ENCODE measurements around the gene HIGD1C. TPM values are rescaled to one million over a fixed set of nuclear protein-coding genes. Genes with fewer than 3 reads are reported as not detected.
A peak's percentile ranks its signal among the peaks of the same experiment; 100 is the strongest.

Gene HIGD1C
- total and polyA plus RNA-seq, 4 donors = not detected

- WGBS, 2 donors = 47 to 74% methylated on average over 2 of the region's 2 CpGs
- Histone ChIP-seq H3K4me1 (ENCODE audit: control insufficient read depth in 5 of 5, insufficient read depth in 5 of 5, low read length in 5 of 5) (peaks cover 0 to 11% (median 7%) of the 10 kb centered on the region in 5 donors), H3K27ac (ENCODE audit: low read depth in 1 of 2, low read length in 1 of 2) (peak overlapping the region in 1 of 2 donors; percentile 92), H3K9me3 (ENCODE audit: control insufficient read depth in 4 of 4, insufficient read depth in 3 of 4, low read length in 3 of 4) (no peaks in the 10 kb centered on the region), H3K27me3 (ENCODE audit: control insufficient read depth in 3 of 3, insufficient read depth in 3 of 3, low read length in 2 of 3) (no peaks in the 10 kb centered on the region), H3K36me3 (ENCODE audit: control insufficient read depth in 4 of 4, insufficient read depth in 4 of 4, low read length in 4 of 4) (peaks cover 7 to 21% (median 12%) of the 10 kb centered on the region in 4 donors), H3K9ac (ENCODE audit: insufficient read depth in 1 of 2, low read length in 2 of 2) (no peak overlapping the region), H3K4me3 (no peak overlapping the region)
- DNase-seq (no peak), ATAC-seq (ENCODE audit: insufficient read depth, low FRiP score) (no peak)
- TF ChIP-seq, protein P1, sequence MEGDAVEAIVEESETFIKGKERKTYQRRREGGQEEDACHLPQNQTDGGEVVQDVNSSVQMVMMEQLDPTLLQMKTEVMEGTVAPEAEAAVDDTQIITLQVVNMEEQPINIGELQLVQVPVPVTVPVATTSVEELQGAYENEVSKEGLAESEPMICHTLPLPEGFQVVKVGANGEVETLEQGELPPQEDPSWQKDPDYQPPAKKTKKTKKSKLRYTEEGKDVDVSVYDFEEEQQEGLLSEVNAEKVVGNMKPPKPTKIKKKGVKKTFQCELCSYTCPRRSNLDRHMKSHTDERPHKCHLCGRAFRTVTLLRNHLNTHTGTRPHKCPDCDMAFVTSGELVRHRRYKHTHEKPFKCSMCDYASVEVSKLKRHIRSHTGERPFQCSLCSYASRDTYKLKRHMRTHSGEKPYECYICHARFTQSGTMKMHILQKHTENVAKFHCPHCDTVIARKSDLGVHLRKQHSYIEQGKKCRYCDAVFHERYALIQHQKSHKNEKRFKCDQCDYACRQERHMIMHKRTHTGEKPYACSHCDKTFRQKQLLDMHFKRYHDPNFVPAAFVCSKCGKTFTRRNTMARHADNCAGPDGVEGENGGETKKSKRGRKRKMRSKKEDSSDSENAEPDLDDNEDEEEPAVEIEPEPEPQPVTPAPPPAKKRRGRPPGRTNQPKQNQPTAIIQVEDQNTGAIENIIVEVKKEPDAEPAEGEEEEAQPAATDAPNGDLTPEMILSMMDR (IDR thresholded peaks at IDR 0.05; ENCODE audit: control extremely low read depth, extremely low read depth) = no peak
Measured at GRCh38 chr12:50984586-50985298, 32.4 kb downstream of the HIGD1C start.

DNA sequence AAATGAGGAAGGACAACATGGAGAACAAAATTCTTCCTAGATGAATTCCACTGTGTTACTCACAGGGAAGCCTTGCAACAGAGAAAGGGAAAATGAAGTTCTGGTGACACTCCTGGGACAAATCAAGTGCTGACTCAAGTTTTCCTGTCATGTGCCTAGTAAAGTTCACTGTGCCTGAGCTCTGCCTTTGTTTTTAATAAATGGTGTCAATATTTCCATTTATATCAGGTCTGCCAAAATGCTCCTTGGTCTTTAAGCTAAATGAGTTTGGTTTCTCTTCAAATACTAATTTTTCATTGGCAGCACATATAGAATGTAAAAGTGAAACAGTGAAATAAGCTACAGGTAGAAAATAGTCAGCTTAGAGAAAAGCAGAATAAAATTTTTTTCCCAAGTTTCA lies 33.0 kb downstream of the HIGD1C start:
- Histone ChIP-seq H3K27ac (ENCODE audit: low read depth in 1 of 2, low read length in 1 of 2) (peak overlapping the region in 1 of 2 donors; percentile 92), H3K9ac (ENCODE audit: insufficient read depth in 1 of 2, low read length in 2 of 2) (no peak overlapping the region), H3K27me3 (ENCODE audit: control insufficient read depth in 3 of 3, insufficient read depth in 3 of 3, low read length in 2 of 3) (no peaks in the 10 kb centered on the region), H3K4me3 (no peak overlapping the region), H3K36me3 (ENCODE audit: control insufficient read depth in 4 of 4, insufficient read depth in 4 of 4, low read length in 4 of 4) (peaks cover 10 to 23% (median 13%) of the 10 kb centered on the region in 4 donors), H3K9me3 (ENCODE audit: control insufficient read depth in 4 of 4, insufficient read depth in 3 of 4, low read length in 3 of 4) (no peaks in the 10 kb centered on the region), H3K4me1 (ENCODE audit: control insufficient read depth in 5 of 5, insufficient read depth in 5 of 5, low read length in 5 of 5) (peaks cover 0 to 11% (median 7%) of the 10 kb centered on the region in 5 donors)
- DNase-seq = peak in 1 of 3 donors; percentile 29
- ATAC-seq (ENCODE audit: insufficient read depth, low FRiP score) = peak; percentile 30
- TF ChIP-seq, protein P1 (IDR thresholded peaks at IDR 0.05; ENCODE audit: control extremely low read depth, extremely low read depth) = no peak

DNA sequence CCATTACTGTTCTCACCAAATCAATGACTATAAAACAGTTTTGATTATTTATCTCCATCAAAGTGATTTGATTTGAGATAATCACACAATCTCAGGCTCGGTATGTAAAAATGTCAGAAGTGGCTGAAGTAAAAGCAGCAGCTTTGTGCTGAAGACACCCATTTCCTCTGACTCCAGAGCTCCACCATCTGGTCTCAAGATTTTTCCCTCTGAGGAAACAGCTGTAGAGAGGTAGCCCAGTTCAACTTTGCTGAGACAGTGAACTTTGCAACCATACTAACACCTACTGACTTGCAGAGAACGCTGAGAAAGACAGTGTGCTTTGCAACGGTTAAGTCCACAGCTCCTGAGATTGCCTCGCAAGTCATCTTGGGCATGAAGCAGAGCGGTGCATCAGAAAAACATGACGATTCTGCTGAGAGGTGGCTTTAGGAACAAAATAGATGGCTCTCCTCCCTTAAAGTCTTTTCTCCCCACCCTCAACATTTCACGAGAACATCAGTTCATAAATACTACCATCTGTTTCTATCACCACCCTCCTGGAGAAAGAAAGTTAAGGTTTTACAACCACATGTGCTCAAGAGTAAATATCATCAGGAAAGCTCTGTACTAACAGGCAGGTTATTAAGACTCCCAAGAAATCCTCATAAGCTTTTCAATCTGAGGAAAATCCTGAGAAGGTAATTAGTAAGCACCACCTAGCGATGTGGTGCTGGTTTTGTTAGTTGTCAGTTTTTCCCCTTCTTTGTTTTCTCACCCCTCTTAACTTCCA lies 34.8 kb downstream of the HIGD1C start:
- peak overlapping the region in 1 of 2 donors; percentile 58 for H3K9ac ChIP-seq (ENCODE audit: insufficient read depth in 1 of 2, low read length in 2 of 2)
- ATAC-seq (ENCODE audit: insufficient read depth, low FRiP score) (peak; percentile 43), DNase-seq (peak; percentile 59 to 87 (median 83))
- peaks cover 19 to 42% (median 22%) of the 10 kb centered on the region in 4 donors for H3K36me3 ChIP-seq (ENCODE audit: control insufficient read depth in 4 of 4, insufficient read depth in 4 of 4, low read length in 4 of 4)
- TF ChIP-seq, protein P1 (IDR thresholded peaks at IDR 0.05; ENCODE audit: control extremely low read depth, extremely low read depth) = peak; percentile 40
- 54 to 61% methylated on average over 8 of the region's 8 CpGs for WGBS, 2 donors
- no peak overlapping the region for H3K4me3 ChIP-seq
- H3K4me1 ChIP-seq (ENCODE audit: control insufficient read depth in 5 of 5, insufficient read depth in 5 of 5, low read length in 5 of 5) = peaks cover 0 to 11% (median 7%) of the 10 kb centered on the region in 5 donors
- no peaks in the 10 kb centered on the region for H3K9me3 ChIP-seq (ENCODE audit: control insufficient read depth in 4 of 4, insufficient read depth in 3 of 4, low read length in 3 of 4)
- H3K27ac ChIP-seq (ENCODE audit: low read depth in 1 of 2, low read length in 1 of 2) = peak overlapping the region in 1 of 2 donors; percentile 12
- H3K27me3 ChIP-seq (ENCODE audit: control insufficient read depth in 3 of 3, insufficient read depth in 3 of 3, low read length in 2 of 3) = no peaks in the 10 kb centered on the region
